Neural cell (in vitro differentiated cells): ENCODE measurements around the gene BNC2.

Source experiments
- EP300 ChIP-seq: fragments of 450-650 bp; conservative IDR thresholded peaks from 2 replicates; pipeline ENCODE4 v1.6.1; 2014; ENCODE audit warnings: antibody characterized with exemption, mild to moderate bottlenecking, moderate library complexity; ENCODE audit not compliant: poor library complexity, severe bottlenecking
- EZH2 ChIP-seq: fragments of 200-600, 300-800 bp; shearing (Covaris generic), sonication (generic); IDR thresholded peaks from 2 replicates; pipeline ENCODE4 v1.6.1; 2014; ENCODE audit warnings: antibody characterized with exemption, low read length, borderline replicate concordance, mild to moderate bottlenecking; ENCODE audit not compliant: insufficient read depth, poor library complexity, severe bottlenecking
- POLR2AphosphoS5 ChIP-seq: IDR thresholded peaks from 2 replicates; pipeline ENCODE4 v1.6.1; 2012
- SMC3 ChIP-seq: fragments of 450-650 bp; conservative IDR thresholded peaks from 2 replicates; pipeline ENCODE4 v1.6.1; 2014; ENCODE audit warnings: antibody characterized with exemption, mild to moderate bottlenecking, moderate library complexity; ENCODE audit not compliant: poor library complexity
- TF ChIP-seq, protein P1 (sequence below): fragments of 450-650 bp; IDR thresholded peaks from 2 replicates; pipeline ENCODE4 v1.5.1; 2014; ENCODE audit warnings: antibody characterized with exemption, mild to moderate bottlenecking, moderate library complexity; ENCODE audit not compliant: poor library complexity, severe bottlenecking
- TF ChIP-seq, protein P2 (sequence below): IDR thresholded peaks from 2 replicates; pipeline ENCODE4 v1.6.1; 2012; ENCODE audit warnings: borderline replicate concordance

- TF ChIP-seq, protein P1, sequence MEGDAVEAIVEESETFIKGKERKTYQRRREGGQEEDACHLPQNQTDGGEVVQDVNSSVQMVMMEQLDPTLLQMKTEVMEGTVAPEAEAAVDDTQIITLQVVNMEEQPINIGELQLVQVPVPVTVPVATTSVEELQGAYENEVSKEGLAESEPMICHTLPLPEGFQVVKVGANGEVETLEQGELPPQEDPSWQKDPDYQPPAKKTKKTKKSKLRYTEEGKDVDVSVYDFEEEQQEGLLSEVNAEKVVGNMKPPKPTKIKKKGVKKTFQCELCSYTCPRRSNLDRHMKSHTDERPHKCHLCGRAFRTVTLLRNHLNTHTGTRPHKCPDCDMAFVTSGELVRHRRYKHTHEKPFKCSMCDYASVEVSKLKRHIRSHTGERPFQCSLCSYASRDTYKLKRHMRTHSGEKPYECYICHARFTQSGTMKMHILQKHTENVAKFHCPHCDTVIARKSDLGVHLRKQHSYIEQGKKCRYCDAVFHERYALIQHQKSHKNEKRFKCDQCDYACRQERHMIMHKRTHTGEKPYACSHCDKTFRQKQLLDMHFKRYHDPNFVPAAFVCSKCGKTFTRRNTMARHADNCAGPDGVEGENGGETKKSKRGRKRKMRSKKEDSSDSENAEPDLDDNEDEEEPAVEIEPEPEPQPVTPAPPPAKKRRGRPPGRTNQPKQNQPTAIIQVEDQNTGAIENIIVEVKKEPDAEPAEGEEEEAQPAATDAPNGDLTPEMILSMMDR: no peak
- no peak for TF ChIP-seq EP300
- TF ChIP-seq, protein P2, sequence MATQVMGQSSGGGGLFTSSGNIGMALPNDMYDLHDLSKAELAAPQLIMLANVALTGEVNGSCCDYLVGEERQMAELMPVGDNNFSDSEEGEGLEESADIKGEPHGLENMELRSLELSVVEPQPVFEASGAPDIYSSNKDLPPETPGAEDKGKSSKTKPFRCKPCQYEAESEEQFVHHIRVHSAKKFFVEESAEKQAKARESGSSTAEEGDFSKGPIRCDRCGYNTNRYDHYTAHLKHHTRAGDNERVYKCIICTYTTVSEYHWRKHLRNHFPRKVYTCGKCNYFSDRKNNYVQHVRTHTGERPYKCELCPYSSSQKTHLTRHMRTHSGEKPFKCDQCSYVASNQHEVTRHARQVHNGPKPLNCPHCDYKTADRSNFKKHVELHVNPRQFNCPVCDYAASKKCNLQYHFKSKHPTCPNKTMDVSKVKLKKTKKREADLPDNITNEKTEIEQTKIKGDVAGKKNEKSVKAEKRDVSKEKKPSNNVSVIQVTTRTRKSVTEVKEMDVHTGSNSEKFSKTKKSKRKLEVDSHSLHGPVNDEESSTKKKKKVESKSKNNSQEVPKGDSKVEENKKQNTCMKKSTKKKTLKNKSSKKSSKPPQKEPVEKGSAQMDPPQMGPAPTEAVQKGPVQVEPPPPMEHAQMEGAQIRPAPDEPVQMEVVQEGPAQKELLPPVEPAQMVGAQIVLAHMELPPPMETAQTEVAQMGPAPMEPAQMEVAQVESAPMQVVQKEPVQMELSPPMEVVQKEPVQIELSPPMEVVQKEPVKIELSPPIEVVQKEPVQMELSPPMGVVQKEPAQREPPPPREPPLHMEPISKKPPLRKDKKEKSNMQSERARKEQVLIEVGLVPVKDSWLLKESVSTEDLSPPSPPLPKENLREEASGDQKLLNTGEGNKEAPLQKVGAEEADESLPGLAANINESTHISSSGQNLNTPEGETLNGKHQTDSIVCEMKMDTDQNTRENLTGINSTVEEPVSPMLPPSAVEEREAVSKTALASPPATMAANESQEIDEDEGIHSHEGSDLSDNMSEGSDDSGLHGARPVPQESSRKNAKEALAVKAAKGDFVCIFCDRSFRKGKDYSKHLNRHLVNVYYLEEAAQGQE: no peak
- no peak for TF ChIP-seq EZH2
- TF ChIP-seq SMC3: no peak
- TF ChIP-seq POLR2AphosphoS5: no peak
Measured at GRCh38 chr9:16445141-16445920, 425.1 kb downstream of the BNC2 start.
